Pons (tissue), 1 donor: ENCODE measurements around the gene NADSYN1.

Experiments
- DNase-seq: peaks from one replicate; pipeline ENCODE4 v3.0.0-alpha.2; 2016; ENCODE audit warnings: low spot score

Gene NADSYN1

DNA sequence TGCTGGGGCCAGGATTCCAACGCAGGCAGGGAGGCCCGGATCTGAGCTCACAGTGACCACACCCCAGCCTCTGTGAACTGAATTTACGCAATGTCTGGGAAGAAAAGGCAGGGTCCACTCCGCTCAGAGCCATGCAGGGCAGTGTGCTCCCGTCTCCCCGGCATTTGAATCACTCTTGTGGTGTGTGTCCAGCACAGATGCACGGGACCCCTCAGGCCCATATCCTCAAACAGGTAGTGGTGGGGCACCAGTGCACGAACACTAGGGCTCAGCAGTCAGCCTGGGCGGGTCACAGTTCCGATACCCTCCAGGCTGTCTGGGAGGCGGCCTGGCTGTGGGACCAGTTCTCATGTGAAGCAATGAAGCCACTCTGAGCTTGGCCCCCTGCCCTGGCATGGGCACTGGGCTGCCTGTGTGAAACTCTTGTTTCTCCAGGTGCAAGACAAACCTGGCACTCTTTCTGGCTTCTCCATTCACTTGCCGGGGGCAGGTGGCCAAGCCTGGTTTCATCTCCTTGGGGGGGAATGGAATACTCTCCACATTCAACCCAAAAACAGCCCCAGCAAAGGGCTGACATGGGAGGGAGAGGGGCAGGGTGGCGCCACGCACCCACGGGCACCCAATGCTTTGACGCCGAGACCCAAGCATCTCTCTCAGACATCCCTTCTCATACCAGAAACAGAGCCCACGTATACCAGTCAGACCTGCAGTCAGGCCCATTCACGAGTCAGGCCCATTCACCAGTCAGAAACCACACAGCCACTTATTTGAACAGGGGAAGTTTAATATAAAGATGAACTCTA lies 19.2 kb upstream of the NADSYN1 start:
- DNase-seq: no peak

DNA sequence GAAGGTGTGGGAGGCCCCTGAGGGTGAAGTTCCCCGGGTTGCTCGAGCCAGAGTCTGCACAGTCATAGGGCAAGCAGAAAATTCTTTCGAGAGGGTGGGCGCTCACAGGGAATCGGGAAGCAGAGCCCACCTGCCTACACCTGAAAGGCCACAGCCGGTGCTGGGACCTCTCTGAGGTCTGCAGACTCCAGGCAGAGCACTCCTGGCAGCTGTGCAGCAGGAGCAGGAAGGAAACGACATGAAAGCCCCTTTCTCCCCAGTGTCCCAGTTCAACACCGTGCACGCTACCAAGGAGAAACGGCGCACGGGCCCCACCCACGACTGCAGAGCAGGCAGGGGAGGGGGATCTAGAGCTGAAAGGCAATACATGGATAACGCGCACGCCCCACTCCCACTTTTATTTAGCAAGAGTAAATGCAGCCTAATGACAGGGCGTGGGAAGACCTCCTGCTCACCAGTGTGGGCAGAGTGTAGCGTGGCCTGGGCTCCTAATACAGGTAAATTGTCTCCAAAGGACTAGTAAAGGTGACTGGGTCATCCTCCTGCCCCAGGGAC lies 18.4 kb upstream of the NADSYN1 start:
- no peak for DNase-seq

GRCh38 chr11:71435278-71435951 lies 17.6 kb upstream of the NADSYN1 start:
- no peak for DNase-seq

- no peak for DNase-seq
Measured at GRCh38 chr11:71436861-71437260, 16.1 kb upstream of the NADSYN1 start.

- no peak for DNase-seq
Measured at GRCh38 chr11:71437399-71437798, 15.6 kb upstream of the NADSYN1 start.

DNA sequence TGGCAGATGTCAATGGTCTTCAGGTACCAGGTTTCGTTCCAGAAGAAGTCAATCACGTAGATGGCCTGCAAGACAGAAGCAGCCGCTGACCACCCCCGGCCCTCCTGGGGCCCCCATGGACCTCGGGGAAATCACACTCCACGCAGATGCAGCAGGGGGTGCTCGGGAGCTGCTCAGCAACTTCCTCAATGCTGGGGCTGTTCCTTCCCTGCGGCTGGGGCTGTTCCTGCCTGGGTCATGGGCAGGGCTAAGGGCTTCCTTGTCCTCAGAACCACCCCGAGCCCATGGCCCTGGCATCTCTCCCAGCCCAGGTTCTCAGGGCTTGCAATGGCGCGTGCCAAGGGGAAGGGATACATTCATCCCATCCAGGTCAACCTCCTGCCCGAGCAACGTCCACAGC lies 15.1 kb upstream of the NADSYN1 start:
- DNase-seq: no peak

DNA sequence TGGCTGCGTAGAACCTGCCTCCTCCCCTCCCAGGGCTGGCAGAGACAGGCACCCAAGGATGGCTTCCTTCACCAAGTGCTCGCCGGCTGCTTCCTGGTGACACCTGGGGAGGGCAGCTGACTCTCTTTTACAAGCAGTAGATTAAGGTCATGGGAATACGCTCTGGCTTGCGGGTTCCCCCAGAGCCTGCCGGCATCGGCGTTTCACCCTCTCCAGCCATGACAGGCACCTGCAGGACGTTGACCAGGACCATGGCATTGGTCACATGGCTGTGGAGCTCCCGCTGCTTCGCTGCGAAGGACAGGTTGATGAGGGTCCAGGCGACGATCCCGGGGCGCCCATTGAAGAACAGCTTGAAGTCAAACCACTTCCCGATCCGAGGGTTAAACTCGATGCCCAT lies 14.4 kb upstream of the NADSYN1 start:
- no peak for DNase-seq

DNA sequence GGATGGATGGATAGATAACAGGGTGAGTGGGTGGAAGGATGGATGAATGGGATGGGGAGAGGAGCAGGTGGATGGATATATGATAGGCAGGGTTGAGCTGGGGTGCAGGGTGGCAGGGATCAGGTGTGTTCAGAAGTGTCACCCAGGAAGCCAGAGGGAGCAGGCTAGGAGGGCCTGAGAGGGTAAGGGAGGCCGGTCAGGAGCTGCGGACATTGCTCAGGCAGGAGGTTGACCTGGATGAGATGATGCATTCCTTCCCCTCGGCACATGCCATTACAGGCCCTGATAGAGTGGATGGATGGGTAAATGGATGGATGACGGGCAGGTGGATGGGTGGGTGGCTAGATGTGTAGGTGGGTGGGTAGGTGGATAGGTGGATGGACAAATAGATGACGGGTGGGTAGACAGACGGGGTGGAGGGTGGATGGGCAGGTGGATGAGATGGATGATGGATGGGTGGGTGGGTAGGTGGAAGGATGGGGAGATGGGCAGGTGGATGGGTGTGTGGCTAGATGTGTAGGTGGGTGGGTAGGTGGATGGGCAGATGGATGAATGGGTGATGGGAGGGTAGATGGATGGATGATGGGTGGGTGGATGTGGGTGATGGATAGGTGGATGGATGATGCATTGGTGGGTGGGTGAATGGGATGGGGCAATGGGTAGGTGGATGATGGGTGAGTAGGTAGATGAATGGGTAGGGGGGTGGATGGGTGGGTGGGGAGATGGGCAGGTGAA lies 12.8 kb upstream of the NADSYN1 start:
- no peak for DNase-seq

- DNase-seq: no peak
Measured at GRCh38 chr11:71441251-71441650, 11.8 kb upstream of the NADSYN1 start.

GRCh38 chr11:71442123-71442522 lies 10.9 kb upstream of the NADSYN1 start:
- DNase-seq: no peak

DNA sequence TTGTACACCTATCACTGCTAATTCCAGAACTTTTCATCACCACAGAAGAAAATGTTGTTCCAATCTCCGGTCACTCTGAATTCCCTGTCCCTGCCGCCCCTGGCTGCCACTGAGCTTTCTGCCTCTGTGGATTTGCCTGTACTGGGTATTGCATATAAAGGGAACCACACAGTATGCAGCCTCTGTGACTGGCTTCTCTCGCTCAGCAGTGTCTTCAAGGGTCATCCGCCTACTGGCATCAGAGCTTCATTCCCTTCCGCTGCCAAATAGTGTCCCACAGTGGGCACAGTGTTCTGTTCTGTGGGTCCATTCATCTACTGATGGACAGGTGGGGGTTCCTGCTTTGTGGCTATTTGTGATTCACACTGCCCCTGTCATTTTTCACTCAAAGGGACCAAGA lies 10.1 kb upstream of the NADSYN1 start:
- DNase-seq: peak; percentile 49

GRCh38 chr11:71443736-71444445 lies 9.1 kb upstream of the NADSYN1 start:
- no peak for DNase-seq

- no peak for DNase-seq
Measured at GRCh38 chr11:71444811-71445210, 8.2 kb upstream of the NADSYN1 start.

DNA sequence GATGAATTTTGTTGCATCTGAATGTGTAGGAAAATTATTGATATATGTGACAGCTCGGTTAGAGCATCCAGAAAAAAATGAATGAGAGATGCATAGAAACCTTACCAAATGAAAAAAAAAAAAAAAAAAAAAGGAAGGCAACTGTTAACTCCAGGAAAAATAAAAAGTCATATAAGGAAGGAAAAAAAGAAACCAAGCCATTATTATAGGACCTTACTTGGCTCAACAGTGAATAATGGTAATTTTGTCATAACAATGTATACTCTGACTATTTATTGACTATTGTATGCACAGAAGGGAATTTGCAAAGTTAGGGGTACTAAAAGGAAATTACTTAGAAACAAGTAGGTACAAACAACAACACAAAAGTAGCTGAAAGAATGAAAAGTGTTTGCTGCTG lies 6.9 kb upstream of the NADSYN1 start:
- no peak for DNase-seq

DNA sequence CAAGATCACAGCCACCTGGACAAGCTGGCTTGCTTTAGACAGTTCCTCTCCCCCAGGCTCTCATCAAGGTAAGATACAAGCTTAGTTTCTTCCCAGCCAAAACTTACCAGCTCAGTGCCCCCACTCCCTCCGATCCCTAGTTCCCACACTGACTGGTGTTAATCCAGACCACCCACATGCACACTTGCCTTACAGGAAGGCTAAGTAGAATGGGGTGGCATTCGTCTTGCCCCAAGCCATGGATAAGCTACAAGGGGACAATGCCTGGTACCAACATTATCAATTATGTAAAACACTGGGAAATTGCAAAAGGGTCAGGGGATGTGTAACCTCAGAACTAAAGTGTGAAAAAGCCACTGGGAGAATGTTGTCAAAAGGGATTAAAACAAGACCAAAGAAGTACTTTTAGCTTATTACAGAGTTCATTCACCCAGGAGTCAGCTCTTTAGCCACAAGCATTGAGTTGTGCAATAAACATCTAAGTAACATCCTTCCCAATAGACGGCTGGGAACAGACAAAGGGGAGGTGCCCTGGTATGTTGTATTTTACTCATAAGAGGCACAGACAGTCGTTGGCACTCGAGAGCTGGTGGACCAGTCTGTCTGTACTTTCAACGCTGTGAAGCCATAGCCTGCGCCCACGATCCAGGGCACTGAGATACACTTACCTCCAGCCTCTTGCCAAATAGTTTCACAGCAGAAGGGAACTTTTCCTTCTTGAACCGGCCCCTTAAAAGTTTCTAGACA lies 5.9 kb upstream of the NADSYN1 start:
- peak; percentile 39 for DNase-seq

- no peak for DNase-seq
Measured at GRCh38 chr11:71447791-71448256, 5.2 kb upstream of the NADSYN1 start.

GRCh38 chr11:71448257-71449171 lies 4.5 kb upstream of the NADSYN1 start, which contains the start of gene DHCR7:
DHCR7 (minus strand) TSS chr11:71448393; CDS start chr11:71444952, 3,441 bp downstream.
- peak; percentile 94 for DNase-seq

GRCh38 chr11:71449596-71449995 lies 3.4 kb upstream of the NADSYN1 start:
- DNase-seq: peak; percentile 35

GRCh38 chr11:71450507-71450906 lies 2.5 kb upstream of the NADSYN1 start:
- no peak for DNase-seq

DNA sequence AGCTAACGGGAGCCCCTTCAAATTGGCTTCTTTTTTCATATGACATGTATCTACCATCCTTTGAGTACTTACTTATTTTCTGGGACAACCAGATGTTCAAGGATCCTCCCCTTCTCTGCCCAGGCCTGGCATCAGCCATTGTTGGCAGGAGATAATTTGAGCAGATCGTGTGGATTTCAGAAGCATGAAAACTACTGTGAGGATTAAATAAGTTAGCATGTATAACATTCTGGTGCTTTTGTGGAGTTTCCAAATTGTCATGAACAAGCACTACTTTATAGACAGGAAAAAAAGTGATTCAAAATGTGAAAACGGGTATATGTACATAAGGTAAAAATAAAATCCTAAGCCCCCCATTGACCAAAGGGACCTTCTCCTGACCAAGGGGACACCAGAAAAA lies 2.1 kb upstream of the NADSYN1 start:
- DNase-seq: peak; percentile 31
